DMS79 treated with DMSO at 0.1 percent for 48 hours (cell line): Measurements from ENCODE around the gene UBE4B.
A peak's percentile ranks its signal among the peaks of the same experiment; 100 is the strongest.
"Not testable (repeated sequence)": the region's sequence is repeated elsewhere in the genome, so short reads cannot be mapped to it uniquely, and the experiment has no call there.

ENCODE experiments used
- DNase-seq: peaks from one replicate; lab custom pipeline; 2025; lab: John Stamatoyannopoulos, UW

Gene UBE4B

DNA sequence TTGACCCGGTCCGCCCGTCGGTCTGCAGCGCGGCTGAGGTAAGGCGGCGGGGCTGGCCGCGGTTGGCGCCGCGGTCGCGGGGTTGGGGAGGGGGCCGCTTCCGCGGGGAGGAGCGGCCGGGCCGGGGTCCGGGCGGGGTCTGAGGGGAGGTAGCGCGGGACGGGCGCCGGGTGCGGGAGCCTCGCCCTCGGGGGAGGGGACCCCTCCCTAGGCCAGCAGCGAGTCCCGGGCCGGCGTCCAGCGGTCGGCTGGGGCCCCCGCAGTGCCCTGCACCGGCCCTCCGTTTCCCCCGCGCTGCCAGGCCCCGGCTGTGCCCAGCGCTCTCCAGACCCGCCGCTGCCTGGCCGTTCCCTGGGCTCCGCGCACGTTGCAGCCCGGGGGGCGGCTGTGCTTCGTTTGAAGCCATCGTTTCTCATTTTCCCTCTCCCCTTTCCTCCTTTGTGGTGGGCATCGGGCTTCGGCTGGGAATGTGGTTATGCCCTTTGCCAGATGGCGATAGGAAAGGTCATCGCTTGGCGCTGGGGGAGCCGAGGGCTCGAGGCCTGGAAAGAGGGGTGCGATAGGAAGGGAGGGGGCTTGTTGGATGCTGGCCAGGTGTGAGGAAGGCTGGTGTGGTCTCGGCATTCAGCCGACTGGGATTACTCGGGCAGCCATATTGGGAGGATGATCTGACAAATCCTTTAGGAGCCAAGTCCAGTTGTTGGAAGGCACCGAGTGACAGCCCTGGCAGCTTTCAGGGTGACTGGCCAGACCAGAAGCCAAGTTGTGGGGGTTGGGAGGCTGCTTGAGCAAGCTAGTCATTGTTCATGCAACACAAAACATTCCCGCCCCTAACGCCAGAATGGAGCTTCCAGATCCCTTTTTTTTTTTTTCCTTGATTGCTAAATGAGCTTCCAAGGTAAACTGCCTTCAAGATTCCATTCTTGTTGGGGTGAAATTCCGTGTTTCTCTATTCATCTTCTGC, 178.4 kb downstream of the UBE4B start:
- DNase-seq = peak; percentile 79

DNA sequence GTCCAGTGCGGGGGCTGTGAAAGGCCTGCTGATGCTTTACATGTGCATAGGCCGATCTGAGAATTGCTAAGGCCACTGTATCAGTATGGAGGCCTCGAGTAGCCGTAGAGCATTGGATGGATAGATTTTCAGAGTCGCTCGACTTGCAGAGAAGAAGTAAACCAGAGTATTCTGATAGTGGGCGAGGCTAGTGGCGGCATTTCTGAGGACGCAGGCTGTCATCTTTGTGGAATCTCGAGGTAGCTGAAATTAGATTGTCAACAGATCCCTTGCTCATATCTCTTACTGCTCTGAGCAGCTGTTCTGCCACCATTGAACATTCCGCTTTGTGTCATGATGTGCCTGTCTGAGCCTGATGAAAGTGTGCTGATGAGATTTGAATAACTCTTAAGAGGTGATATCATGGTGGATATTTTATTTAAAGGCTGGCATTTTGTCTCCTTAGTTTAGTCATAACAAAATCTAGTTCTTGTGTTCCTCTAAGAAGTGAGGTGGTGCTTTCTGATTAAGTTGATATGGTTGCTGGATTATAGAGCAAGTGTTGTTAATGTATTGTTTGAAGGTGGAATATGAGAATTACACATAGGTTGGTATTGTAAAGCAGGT, 179.2 kb downstream of the UBE4B start:
- DNase-seq = peak; percentile 79

DNA sequence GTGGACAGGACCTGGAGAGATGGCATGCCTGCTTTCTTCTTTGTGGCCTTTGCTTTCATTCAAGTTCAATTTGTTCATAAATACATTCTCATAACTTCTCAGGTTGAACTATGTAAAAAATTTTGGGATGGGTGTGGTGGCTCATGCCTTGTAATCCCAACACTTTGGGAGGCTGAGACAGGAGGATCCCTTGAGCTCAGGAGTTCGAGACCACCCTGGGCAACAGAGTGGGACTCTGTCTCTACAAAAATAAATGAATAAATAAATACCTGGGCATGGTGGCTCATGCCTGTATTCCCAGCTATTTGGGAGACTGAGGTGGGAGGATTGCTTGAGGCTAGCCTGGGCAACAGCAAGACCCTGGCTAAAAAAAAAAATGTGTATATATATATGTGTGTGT, 179.7 kb downstream of the UBE4B start:
- no peak for DNase-seq

DNA sequence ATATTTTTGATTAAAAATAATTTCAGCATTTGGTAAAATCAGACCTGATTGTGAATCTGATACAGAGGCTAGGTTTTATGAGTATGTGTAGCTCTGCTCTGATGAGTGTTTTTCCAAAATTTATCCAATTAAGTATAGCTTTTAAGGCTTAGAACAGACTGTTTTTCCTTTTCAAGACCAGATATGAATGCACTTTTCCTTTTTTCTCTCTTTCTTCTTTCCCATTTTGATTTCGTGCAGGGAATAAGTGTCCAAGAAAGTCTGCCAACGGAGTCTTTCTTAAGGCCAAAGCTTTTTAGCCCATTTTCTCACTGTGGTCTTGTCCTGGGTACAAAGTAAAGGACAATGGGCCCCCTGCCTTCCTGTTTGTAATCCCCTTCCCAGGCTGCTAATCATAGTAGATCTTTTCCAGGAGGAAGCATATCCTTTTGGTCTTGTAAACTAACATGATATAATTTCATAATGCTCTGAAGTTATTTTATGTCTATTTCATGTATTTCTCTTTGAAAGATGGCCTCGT, 180.5 kb downstream of the UBE4B start:
- no peak for DNase-seq

DNA sequence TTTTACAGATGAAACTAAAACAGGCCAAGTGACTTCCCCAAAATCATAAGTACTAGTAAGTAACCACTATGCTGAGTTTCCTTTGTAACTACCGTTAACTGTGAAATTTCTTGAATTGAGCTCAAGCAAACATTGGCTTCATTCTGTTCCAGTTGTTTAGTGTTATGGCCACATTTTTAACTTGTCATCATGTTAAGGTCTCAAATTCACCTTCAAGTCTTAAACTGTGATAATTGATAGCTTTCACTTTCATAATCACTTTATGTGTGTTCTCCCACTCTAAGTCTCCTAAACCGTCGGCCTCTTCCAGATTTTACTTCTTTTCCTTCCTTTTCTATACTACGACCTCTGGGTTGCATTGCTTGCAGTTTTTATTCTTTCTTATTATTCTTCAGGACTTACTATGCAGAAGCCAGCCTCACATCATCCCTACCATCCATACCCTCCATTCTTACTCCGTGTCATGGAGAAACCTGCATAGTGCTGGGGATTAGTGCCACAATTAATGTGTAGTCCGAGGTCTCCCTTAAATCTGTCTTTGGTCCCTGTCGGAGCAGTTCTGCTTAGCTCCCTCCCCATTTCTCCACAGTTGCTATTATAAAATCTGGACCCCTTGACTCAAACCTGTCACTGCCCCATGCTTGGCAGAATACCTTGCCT, 183.5 kb downstream of the UBE4B start:
- no peak for DNase-seq

DNA sequence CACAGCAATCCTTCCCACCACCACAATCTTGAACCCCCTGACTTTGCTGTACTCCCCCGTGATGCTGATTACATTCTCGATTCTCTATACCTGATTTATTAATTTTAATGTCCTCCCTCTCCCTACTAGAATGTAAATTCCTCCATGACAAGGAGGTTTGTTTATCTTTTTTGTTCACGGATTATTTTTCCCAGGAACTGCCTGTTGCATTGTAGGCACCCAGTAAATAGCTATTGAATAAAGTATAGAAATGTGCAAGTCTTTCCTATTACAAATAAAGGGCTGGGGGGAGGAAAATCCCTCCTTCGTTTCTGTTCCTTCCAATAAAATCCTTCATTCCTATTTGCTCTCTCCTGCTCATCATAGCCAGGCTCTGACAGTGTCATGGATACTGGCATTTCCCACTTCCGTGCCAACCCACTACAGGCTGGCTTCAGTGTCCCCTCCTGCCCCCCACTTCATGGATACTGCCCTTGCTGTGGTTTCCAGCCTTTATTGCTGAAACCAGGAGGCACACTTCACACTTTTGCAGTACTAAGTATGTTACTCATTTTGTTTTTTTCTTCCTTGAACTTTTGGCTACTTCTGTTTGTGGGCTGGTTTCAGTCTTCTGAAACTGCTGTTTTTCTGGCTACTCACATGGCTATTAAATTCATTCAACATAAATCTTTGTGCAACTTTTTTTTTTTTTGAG, 185.1 kb downstream of the UBE4B start:
- DNase-seq = no peak

DNA sequence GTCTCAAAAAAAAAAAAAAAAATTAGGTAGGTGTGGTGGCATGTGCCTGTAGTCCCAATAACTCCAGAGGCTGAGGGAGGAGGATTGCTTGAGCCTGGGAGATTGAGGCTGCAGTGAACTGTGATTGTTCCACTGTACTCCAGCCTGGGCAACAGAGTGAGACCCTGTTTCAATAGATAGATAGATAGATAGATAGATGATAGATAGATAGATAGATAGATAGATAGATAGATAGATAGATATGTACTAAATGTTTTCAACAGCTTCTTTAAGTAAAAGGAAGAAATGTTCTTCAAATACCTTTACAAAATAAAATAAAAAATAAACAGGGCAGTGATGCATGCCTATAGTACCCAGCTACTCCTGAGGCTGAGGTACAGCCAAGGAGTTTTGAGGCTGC, 187.4 kb downstream of the UBE4B start:
- no peak for DNase-seq

DNA sequence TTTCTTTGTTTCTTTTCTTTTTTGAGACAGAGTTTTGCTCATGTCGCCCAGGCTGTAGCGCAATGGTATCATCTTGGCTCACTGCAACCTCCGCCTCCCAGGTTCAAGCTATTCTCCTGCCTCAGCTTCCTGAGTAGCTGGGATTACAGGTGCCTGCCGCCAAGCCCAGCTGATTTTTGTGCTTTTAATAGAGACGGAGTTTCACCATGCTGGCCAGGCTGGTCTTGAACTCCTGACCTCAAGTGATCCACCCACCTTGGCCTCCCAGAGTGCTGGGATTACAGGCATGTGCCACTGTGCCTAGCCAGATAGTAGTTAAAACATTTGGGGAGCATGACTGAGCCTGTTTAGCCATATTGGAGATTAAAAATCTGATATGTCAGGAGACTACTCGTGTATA, 187.9 kb downstream of the UBE4B start:
- DNase-seq = not testable (repeated sequence)

DNA sequence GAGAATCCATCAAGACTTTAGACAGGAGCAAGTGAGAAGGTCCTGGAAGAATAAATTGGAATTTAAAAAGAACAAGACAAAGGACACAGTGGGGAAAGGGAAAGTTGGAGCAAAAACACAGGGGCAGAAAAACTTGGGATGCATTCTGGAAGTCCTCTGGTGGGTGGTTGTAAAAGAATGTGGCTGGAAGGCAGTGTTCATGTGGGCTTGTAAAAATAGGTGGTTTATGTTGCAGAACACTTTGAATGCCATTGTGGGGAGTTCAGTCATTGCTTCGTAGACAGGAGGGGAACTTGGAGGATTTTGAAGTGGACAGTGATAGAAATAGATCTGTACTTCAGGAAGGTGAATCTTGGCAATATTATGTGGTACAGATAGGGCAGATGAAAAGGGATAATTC, 192.8 kb downstream of the UBE4B start:
- no peak for DNase-seq

DNA sequence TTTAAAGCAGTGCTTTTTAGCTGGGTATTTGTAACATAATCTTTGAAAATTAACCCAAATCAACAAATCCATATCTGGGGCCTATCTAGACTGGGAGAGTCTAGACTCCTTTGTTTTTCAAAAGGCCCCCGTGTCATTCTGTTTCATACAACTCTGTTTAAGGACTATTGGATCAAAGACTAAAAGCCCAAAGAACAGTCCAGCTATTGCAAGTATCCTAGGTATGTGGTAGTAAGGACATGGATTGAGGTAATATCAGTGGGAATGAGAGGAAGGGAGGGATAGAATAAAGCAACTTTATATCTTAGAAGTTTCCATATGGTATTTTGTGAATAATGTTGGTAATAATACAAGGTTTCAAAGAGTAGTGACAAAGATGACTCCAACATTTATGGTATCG, 195.8 kb downstream of the UBE4B start:
- no peak for DNase-seq

DNA sequence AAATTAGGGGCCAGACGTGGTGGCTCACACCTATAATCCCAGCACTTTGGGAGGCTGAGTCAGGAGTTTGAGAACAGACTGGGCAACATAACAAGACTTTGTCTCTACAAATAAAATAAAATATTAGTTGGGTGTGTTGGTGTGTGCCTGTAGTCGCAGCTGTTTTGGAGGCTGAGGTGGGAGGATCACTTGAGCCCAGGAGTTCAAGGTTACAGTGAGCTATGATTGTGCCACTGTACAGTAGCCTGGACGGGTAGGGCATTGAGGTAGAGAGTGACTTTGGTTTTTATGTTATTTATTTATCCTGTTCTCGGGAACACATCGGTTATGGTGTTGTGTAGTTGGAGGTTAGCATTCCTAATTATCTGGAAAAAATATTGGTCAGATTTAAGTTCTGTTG, 197.1 kb downstream of the UBE4B start:
- DNase-seq = no peak
